ENCODE measurements around the gene MCM10. TPM values are rescaled to one million over a fixed set of nuclear protein-coding genes. Genes with fewer than 3 reads are reported as not detected.
"Not testable (repeated sequence)": the region's sequence is repeated elsewhere in the genome, so short reads cannot be mapped to it uniquely, and the experiment has no call there.

MCM10 gene
- total and polyA plus RNA-seq, 4 donors: 4.4 to 5.4 (median 5.3) TPM

DNA sequence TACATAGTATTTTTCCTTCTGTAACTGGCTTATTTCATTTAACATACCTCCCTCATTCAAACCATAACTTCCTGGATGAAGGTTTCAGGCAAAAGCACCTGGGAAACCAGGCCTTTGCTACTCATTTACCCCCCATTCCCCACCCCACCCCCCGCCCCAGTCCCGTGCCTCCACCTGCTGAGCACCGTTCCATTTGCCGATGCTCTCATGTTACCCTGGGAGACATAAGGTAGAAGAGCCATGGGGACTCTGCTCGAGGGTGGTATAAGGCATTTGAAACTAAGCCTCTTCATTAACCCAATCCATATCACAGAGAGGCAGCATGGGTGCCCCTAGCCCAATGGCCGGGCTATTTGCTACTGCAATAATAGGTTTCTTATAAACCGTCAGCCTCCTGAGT lies 22.2 kb upstream of the MCM10 start:
- Histone ChIP-seq H3K9me3 (ENCODE audit: control insufficient read depth, insufficient read depth, low read length) (no peaks in the 10 kb centered on the region), H3K4me3 (ENCODE audit: low read depth, low read length) (no peak overlapping the region)

DNA sequence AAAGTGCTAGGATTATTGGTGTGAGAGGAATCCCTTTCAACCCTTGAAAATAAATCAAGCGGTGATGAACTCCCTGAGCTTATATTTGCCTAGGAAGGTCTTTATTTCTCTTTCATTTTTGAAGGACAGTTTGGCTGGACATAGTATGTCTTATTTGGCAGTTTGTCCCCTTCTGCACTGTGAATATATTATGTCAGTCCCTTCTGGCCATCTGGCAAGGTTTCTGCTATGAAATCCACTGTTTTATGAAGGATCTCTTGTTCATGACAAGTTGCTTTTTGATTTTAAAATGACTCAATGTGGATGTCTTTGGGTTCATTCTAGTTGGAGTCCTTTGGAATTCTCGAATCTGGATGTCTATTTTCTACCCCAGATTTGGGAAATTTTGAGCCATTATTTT lies 21.7 kb upstream of the MCM10 start:
- no peaks in the 10 kb centered on the region for H3K4me1 ChIP-seq (ENCODE audit: control insufficient read depth, insufficient read depth, low read length)
- no peaks in the 10 kb centered on the region for H3K9me3 ChIP-seq (ENCODE audit: control insufficient read depth, insufficient read depth, low read length)
- peaks cover 15% of the 10 kb centered on the region for H3K36me3 ChIP-seq (ENCODE audit: control insufficient read depth, insufficient read depth, low read length)
- H3K27me3 ChIP-seq (ENCODE audit: control insufficient read depth, insufficient read depth, low read length): no peaks in the 10 kb centered on the region
- WGBS (ENCODE audit: insufficient coverage): no CpG with 5 or more reads among the region's 2 CpGs
- no peak overlapping the region for H3K27ac ChIP-seq (ENCODE audit: low read depth, low read length)
- H3K4me3 ChIP-seq (ENCODE audit: low read depth, low read length): no peak overlapping the region
- DNase-seq (ENCODE audit: low read depth in 4 of 6, low spot score in 6 of 6): peak in 1 of 6 donors; percentile 57

More for the DNA sequence above, 22.2 kb upstream of the MCM10 start:
- no peak overlapping the region for H3K27ac ChIP-seq (ENCODE audit: low read depth, low read length)
- DNase-seq (ENCODE audit: low read depth in 4 of 6, low spot score in 6 of 6): no peak
- H3K27me3 ChIP-seq (ENCODE audit: control insufficient read depth, insufficient read depth, low read length): no peaks in the 10 kb centered on the region
- H3K4me1 ChIP-seq (ENCODE audit: control insufficient read depth, insufficient read depth, low read length): no peaks in the 10 kb centered on the region
- peaks cover 20% of the 10 kb centered on the region for H3K36me3 ChIP-seq (ENCODE audit: control insufficient read depth, insufficient read depth, low read length)
- 80% methylated on average over 1 of the region's 7 CpGs for WGBS (ENCODE audit: insufficient coverage)

DNA sequence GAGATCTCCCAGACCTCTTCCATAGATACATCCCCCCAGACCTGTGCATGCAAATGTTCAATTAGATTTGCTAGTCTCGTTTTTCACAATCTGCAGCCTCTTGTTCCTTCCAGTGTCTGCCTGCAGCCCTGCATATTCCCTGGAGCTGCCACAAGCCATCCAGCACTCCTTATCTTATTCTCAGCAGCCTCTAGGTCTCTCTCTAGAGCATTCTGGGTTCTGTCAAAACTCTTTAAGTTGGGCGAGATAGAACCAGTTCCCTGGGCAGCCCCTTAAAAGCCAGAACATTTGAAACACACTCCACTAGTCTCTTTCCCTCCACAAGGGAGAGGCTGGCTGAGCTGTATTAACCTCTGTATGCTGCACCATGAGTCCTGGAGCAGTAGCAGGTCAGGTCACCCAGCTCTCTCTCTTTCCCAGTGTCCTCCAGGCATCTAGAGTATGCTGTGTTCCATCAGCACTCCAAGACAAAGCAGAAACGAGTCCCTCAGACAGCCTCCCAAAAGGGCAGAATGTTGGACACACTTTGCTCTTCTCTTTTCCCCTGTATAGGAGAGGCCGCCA lies 20.6 kb upstream of the MCM10 start:
- no peak overlapping the region for H3K27ac ChIP-seq (ENCODE audit: low read depth, low read length)
- no peaks in the 10 kb centered on the region for H3K4me1 ChIP-seq (ENCODE audit: control insufficient read depth, insufficient read depth, low read length)
- H3K27me3 ChIP-seq (ENCODE audit: control insufficient read depth, insufficient read depth, low read length): no peaks in the 10 kb centered on the region
- H3K36me3 ChIP-seq (ENCODE audit: control insufficient read depth, insufficient read depth, low read length): peaks cover 13% of the 10 kb centered on the region
- no peak overlapping the region for H3K4me3 ChIP-seq (ENCODE audit: low read depth, low read length)
- 83% methylated on average over 3 of the region's 4 CpGs for WGBS (ENCODE audit: insufficient coverage)
- DNase-seq (ENCODE audit: low read depth in 4 of 6, low spot score in 6 of 6): no peak
- no peaks in the 10 kb centered on the region for H3K9me3 ChIP-seq (ENCODE audit: control insufficient read depth, insufficient read depth, low read length)

DNA sequence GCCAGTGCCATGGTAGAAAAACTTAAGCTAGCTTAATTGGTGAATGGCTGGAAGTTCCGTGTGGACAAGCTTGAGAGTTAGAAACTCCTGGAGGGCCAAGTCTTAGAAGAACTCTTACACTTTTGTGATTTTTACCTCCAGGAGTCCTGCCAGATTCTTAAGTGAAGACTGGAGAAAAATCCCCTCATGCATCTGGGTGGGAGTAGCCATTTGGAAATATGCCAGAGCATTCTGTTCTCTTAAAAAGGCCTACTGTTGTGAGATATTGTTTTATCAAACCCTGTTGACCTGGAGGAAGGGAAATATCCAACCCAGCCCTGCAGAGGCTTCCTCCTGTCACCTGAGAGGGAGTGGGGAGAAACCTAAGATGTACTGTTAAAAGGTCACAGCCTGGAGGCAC lies 17.6 kb upstream of the MCM10 start:
- no peaks in the 10 kb centered on the region for H3K4me1 ChIP-seq (ENCODE audit: control insufficient read depth, insufficient read depth, low read length)
- H3K9me3 ChIP-seq (ENCODE audit: control insufficient read depth, insufficient read depth, low read length): no peaks in the 10 kb centered on the region
- H3K27me3 ChIP-seq (ENCODE audit: control insufficient read depth, insufficient read depth, low read length): no peaks in the 10 kb centered on the region
- DNase-seq (ENCODE audit: low read depth in 4 of 6, low spot score in 6 of 6): no peak
- H3K36me3 ChIP-seq (ENCODE audit: control insufficient read depth, insufficient read depth, low read length): peaks cover 2% of the 10 kb centered on the region
- no peak overlapping the region for H3K27ac ChIP-seq (ENCODE audit: low read depth, low read length)
- no peak overlapping the region for H3K4me3 ChIP-seq (ENCODE audit: low read depth, low read length)
- no CpG with 5 or more reads among the region's 1 CpG for WGBS (ENCODE audit: insufficient coverage)

DNA sequence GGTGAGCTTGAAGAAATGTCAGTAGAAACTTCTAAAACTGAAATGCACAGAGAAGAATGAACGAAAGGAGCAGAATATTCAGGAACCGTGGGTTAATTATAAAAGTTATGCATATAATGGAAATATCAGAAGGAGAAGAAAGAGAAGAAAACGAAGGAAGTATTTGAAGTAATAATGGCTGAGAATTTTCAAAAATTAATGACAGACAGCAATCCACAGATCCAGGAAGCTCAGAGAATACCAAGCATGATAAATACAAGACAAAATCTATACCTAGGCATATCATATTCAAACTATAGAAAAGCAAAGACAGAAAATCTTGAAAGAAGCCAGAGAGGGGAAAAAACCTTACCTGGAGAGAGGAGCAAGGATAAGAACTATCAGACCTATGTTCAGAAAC lies 16.5 kb upstream of the MCM10 start:
- peaks cover 2% of the 10 kb centered on the region for H3K36me3 ChIP-seq (ENCODE audit: control insufficient read depth, insufficient read depth, low read length)
- no peaks in the 10 kb centered on the region for H3K9me3 ChIP-seq (ENCODE audit: control insufficient read depth, insufficient read depth, low read length)
- H3K27me3 ChIP-seq (ENCODE audit: control insufficient read depth, insufficient read depth, low read length): no peaks in the 10 kb centered on the region
- no peak overlapping the region for H3K4me3 ChIP-seq (ENCODE audit: low read depth, low read length)
- H3K4me1 ChIP-seq (ENCODE audit: control insufficient read depth, insufficient read depth, low read length): no peaks in the 10 kb centered on the region
- 88% methylated on average over 2 of the region's 3 CpGs for WGBS (ENCODE audit: insufficient coverage)
- H3K27ac ChIP-seq (ENCODE audit: low read depth, low read length): no peak overlapping the region
- no peak for DNase-seq (ENCODE audit: low read depth in 4 of 6, low spot score in 6 of 6)

DNA sequence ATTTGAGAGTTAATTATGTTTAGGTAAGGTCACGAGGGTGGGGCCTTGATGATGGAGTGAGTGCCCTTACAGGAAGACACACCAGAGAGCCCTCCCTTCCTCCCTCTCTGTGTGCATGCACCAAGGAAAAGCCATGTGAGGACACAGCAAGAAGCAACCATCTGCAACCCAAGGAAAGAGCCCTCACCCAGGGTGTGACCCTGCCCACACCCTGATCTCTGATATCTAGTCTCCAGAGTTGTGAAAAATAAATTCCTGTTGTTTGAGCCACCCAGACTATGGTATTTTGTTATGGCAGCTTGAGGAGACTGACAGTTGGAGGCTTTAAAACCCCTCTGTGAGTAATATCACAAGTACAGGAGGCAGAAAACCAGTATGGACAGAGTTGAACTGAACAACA lies 15.0 kb upstream of the MCM10 start:
- DNase-seq (ENCODE audit: low read depth in 4 of 6, low spot score in 6 of 6): no peak
- no peak overlapping the region for H3K27ac ChIP-seq (ENCODE audit: low read depth, low read length)
- no peaks in the 10 kb centered on the region for H3K9me3 ChIP-seq (ENCODE audit: control insufficient read depth, insufficient read depth, low read length)
- no peaks in the 10 kb centered on the region for H3K27me3 ChIP-seq (ENCODE audit: control insufficient read depth, insufficient read depth, low read length)
- H3K4me3 ChIP-seq (ENCODE audit: low read depth, low read length): no peak overlapping the region
- peaks cover 2% of the 10 kb centered on the region for H3K36me3 ChIP-seq (ENCODE audit: control insufficient read depth, insufficient read depth, low read length)
- WGBS (ENCODE audit: insufficient coverage): no CpG with 5 or more reads among the region's 1 CpG
- H3K4me1 ChIP-seq (ENCODE audit: control insufficient read depth, insufficient read depth, low read length): no peaks in the 10 kb centered on the region

DNA sequence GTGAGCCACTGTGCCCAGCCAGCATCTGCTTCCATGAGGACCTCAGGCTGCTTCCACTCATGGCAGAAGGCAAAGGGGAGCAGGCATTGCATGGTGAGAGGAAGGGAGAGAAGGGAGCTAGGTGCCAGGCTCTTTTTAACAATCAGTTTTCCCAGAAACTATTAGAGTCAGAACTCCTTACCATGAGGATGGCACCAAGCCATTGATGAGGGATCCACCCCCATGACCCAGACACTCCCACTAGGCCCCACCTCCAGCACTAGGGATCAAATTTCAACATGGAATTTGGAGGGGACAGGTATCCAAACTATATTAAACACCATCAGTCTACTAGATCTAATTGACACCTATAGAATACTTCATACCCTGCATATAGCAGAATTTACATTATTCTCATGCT lies 14.2 kb upstream of the MCM10 start:
- Histone ChIP-seq H3K4me3 (ENCODE audit: low read depth, low read length) (no peak overlapping the region), H3K9me3 (ENCODE audit: control insufficient read depth, insufficient read depth, low read length) (no peaks in the 10 kb centered on the region)
- DNase-seq (ENCODE audit: low read depth in 4 of 6, low spot score in 6 of 6): no peak

DNA sequence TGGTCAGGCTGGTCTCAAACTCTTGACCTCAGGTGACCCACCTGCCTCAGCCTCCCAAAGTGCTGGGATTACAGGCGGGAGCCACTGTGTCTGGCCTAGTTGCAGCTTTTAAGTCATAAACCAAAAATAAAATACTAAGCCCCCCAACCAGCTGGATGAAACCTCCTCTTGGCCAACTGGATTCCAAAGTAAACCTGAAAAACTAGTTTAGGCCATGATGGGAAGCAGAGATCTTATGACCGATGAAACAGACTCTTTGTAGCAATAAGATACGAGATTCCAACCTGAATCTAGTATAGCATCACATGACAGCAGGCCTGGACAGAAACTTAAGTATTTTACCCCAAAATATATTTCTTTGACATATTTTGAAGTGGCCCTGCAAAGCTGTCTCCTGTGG lies 9.1 kb upstream of the MCM10 start:
- H3K9me3 ChIP-seq (ENCODE audit: control insufficient read depth, insufficient read depth, low read length): no peaks in the 10 kb centered on the region
- WGBS (ENCODE audit: insufficient coverage): no CpG with 5 or more reads among the region's 3 CpGs
- H3K27ac ChIP-seq (ENCODE audit: low read depth, low read length): no peak overlapping the region
- no peaks in the 10 kb centered on the region for H3K36me3 ChIP-seq (ENCODE audit: control insufficient read depth, insufficient read depth, low read length)
- no peaks in the 10 kb centered on the region for H3K27me3 ChIP-seq (ENCODE audit: control insufficient read depth, insufficient read depth, low read length)
- DNase-seq (ENCODE audit: low read depth in 4 of 6, low spot score in 6 of 6): no peak
- no peaks in the 10 kb centered on the region for H3K4me1 ChIP-seq (ENCODE audit: control insufficient read depth, insufficient read depth, low read length)
- no peak overlapping the region for H3K4me3 ChIP-seq (ENCODE audit: low read depth, low read length)

More for the DNA sequence above, 14.2 kb upstream of the MCM10 start:
- H3K36me3 ChIP-seq (ENCODE audit: control insufficient read depth, insufficient read depth, low read length): peaks cover 2% of the 10 kb centered on the region
- no peaks in the 10 kb centered on the region for H3K27me3 ChIP-seq (ENCODE audit: control insufficient read depth, insufficient read depth, low read length)
- no peak overlapping the region for H3K27ac ChIP-seq (ENCODE audit: low read depth, low read length)
- H3K4me1 ChIP-seq (ENCODE audit: control insufficient read depth, insufficient read depth, low read length): no peaks in the 10 kb centered on the region

DNA sequence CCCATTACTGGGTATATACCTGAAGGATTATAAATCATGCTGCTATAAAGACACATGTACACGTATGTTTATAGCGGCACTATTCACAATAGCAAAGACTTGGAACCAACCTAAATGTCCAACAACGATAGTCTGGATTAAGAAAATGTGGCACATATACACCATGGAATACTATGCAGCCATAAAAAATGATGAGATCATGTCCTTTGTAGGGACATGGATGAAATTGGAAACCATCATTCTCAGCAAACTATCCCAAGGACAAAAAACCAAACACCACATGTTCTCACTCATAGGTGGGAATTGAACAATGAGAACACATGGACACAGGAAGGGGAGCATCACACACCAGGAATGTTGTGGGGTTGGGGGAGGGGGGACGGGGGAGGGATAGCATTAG lies 5.5 kb upstream of the MCM10 start:
- H3K9me3 ChIP-seq (ENCODE audit: control insufficient read depth, insufficient read depth, low read length); H3K4me3 ChIP-seq (ENCODE audit: low read depth, low read length); H3K4me1 ChIP-seq (ENCODE audit: control insufficient read depth, insufficient read depth, low read length); H3K27ac ChIP-seq (ENCODE audit: low read depth, low read length); H3K36me3 ChIP-seq (ENCODE audit: control insufficient read depth, insufficient read depth, low read length); DNase-seq (ENCODE audit: low read depth in 4 of 6, low spot score in 6 of 6); H3K27me3 ChIP-seq (ENCODE audit: control insufficient read depth, insufficient read depth, low read length): not testable (repeated sequence)
- WGBS (ENCODE audit: insufficient coverage): no CpG with 5 or more reads among the region's 4 CpGs

DNA sequence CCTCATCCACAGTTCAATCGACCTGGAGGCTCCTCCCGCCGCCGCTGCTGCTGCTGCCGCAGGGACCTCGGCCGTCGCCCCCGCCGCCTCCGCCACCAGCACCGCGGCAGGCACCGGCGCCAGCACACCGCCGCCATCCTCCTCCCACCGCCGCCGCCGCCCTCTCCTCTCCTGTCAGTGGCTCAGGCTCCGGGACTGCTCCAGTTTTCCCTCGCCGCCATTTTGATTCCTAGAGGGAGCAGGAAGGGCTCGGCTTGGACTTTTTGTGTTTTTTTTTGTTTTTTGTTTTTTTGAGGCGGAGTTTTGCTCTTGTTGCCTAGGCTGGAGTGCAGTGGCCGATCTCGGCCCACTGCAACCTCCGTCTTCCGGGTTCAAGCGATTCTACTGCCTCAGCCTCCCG lies 3.0 kb upstream of the MCM10 start:
- Histone ChIP-seq H3K4me1 (ENCODE audit: control insufficient read depth, insufficient read depth, low read length) (peaks cover 7% of the 10 kb centered on the region), H3K9me3 (ENCODE audit: control insufficient read depth, insufficient read depth, low read length) (no peaks in the 10 kb centered on the region), H3K27me3 (ENCODE audit: control insufficient read depth, insufficient read depth, low read length) (no peaks in the 10 kb centered on the region), H3K4me3 (ENCODE audit: low read depth, low read length) (no peak overlapping the region), H3K27ac (ENCODE audit: low read depth, low read length) (no peak overlapping the region), H3K36me3 (ENCODE audit: control insufficient read depth, insufficient read depth, low read length) (no peaks in the 10 kb centered on the region)
- WGBS (ENCODE audit: insufficient coverage): 70% methylated on average over 32 of the region's 32 CpGs
- DNase-seq (ENCODE audit: low read depth in 4 of 6, low spot score in 6 of 6): peak in 1 of 6 donors; percentile 4
